HG03095 (cell line): ENCODE results near the gene KATNAL1.
"Not testable (repeated sequence)": the region's sequence is repeated elsewhere in the genome, so short reads cannot be mapped to it uniquely, and the experiment has no call there.

Experiments
- ATAC-seq: cut with Tn5 transposase; IDR thresholded peaks from one replicate; pipeline ENCODE4 v1.9.1; 2021; ENCODE audit warnings: moderate library complexity; ENCODE audit not compliant: unreplicated experiment

Gene KATNAL1

GRCh38 chr13:30224732-30225131 is 82.6 kb downstream of the KATNAL1 start:
- ATAC-seq, result no peak

DNA sequence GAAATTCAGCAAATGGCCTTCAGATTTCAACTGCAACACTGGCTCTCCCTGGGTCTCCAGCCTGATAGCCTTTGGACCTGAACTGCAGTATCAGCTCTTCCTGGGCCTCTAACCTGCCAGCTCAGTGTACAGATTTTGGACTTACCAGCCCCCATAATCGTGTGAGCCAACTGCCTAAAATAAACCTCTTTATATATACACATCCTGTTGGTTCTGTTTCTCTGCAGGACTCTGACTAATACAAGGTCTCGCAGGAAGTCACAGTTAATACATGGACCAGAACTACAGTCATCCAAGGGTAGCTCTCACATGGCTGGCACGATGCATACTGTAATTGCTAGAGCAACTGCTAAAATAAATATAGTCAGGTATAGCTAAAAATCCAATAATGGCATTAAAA is 85.1 kb downstream of the KATNAL1 start:
- no peak for ATAC-seq

DNA sequence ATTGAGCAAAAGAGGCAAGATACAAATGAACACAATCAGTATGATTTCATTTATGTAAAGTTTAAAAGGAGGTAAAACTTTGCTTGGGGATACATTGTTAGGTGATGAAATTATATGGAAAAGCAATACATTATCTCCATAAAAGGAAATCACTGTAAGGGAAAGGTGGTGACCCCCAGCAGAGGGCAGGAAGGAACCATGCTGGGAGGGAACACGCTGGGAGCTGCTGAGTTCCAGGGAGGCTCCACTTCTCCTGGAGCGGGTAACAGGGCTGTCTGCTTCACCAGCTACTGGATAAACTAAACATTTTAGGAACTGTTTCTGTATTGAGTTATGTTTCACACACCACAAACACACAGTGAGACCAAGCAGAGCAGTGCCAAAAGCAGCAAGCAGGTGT is 91.2 kb downstream of the KATNAL1 start:
- no peak for ATAC-seq

DNA sequence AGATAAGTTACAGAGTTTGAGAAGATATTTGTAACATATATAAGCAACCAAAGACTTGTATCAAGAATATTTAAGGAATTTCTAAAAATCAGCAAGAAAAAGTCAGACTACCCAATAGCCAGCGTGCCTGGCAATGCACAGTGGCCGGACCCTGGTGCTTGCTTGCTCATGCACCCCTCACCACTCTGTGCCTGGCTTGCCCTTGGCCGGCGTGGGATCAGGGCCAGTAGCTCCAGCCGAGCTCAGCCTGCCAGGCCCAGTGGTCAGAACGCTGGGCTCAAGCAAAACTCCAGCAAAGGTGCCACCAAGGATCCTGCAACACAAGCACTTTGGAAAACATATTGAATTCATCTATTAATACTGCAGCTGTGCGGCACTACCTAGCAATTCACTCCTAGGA is 95.1 kb downstream of the KATNAL1 start:
- ATAC-seq, result no peak

DNA sequence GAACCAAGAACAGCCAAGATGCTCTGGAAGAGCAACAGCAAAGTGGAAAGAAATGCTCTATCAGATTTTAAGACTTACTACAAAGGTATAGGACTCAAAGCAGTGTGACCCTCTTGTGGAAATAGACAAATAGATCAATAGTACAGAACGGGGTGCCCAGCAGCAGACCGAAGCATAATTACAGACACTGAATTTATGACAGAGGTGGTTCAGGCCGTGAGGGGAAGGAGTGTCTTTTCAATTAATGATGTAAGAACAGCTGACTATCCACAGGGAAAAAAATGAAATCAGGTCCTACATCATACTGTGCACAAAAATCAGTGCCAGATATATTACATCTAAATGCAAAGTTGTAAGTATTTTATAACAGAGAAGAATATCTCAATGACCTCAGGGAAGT is 95.6 kb downstream of the KATNAL1 start:
- no peak for ATAC-seq

GRCh38 chr13:30204564-30204963 is 102.8 kb downstream of the KATNAL1 start:
- ATAC-seq, result peak; percentile 82

GRCh38 chr13:30196025-30196424 is 111.3 kb downstream of the KATNAL1 start:
- ATAC-seq, result no peak

- ATAC-seq, result no peak
These were observed 112.4 kb downstream of the KATNAL1 start for GRCh38 chr13:30194906-30195305.

GRCh38 chr13:30193279-30194234 is 113.8 kb downstream of the KATNAL1 start:
- no peak for ATAC-seq

DNA sequence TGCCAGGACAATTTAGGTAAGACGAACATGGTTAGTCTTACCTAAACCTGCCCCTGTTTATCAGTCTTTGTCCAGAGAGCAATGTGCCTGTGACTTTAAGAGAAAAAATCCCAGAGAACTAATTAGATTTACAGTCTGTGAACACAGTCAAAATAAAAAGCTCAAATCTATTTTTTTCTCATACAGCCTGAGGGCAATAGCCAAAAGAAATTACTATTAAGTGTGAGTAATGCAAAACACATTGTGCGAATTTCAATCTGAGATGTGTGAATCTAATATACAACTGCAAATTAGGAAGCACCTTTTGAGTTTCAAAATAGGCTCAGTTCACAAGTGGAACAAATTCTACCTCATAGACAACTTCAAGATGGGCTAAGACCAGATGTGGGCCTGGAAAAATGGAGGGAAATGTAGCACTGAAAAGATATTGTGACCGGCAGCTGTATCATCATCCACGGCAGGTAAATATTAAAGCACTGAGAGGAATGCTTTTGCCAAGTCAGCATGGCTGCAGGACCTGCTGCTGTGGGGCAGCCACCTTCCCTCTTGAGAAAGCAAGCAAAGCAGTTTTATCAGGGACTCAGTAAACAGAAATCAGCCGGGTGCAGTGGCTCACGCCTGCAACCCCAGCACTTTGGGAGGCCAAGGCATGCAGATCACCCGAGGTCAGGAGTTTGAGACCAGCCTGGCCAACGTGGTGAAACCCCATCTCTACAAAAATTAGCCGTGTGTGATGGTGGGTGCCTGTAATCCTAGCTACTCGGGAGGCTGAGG is 114.8 kb downstream of the KATNAL1 start:
- ATAC-seq, result no peak

GRCh38 chr13:30191491-30192100 is 115.8 kb downstream of the KATNAL1 start:
- ATAC-seq, result no peak

DNA sequence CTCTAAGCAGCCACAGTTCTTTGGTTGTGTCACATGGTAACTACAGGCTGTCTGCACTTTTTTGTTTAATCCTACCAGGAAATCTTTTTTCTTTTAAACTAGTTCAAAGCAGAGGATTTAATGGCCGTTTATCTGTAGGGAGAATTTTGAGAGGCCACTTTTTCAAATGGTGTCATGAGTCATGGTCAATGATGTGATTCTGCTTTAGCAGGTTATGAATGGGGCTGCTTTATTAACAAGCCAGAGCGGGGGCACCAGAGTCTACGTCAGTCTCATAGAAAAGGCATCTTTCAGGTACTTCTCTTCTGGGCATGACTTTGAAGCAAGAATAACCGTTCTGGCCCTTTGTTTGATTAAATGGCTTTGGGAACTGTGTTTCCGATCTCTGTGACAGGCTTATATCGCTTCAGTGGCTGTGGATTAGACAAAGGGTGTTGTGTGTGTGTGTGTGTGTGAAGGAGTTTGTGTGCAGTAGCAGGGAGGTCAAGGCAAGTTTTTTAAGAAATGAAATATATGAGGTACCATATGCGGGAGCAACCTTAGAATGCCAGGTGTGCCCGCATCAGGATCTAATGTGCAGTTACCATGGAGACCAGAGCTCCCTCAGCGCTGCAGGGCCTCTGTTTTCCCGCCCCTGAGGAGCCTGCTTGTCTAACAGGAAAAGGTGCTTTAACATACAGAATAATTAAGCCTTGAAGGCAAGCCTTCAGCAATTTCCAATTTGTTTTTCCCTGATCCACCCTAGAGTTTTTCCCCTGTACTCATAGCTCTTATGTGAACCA is 120.5 kb downstream of the KATNAL1 start:
- ATAC-seq, result no peak

GRCh38 chr13:30181888-30182651 is 125.3 kb downstream of the KATNAL1 start:
- ATAC-seq, result no peak

GRCh38 chr13:30179597-30180276 is 127.6 kb downstream of the KATNAL1 start:
- no peak for ATAC-seq

GRCh38 chr13:30178976-30179375 is 128.4 kb downstream of the KATNAL1 start:
- ATAC-seq, result no peak

DNA sequence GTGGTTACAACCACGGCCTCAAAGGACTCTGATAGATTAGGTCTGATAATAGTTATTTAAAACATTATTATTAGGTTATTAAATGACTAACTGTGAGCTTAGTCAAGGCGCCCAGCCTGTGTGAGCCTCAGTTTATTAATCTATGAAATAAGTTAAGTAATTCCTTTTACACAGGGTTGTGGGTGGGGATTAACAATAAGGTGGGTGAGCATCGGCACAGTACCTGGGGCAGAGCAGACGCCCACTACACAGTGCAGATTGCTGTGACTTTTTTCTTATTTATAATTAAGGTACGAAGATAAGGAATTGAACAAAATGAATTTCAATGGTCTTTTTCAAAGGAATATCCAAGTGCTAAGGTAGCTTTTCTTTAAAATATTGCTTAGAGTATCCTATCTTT is 132.2 kb downstream of the KATNAL1 start:
- no peak for ATAC-seq

GRCh38 chr13:30174250-30174649 is 133.1 kb downstream of the KATNAL1 start:
- not testable (repeated sequence) for ATAC-seq

- no peak for ATAC-seq
These were observed 134.1 kb downstream of the KATNAL1 start for GRCh38 chr13:30173303-30173610.

- ATAC-seq, result no peak
These were observed 134.6 kb downstream of the KATNAL1 start for GRCh38 chr13:30172593-30173302.
